DMS153 treated with DMSO at 0.1 percent for 48 hours (cell line): ENCODE results near the gene RBM45.
"Not testable (repeated sequence)": the region's sequence is repeated elsewhere in the genome, so short reads cannot be mapped to it uniquely, and the experiment has no call there.

Experiments used
- DNase-seq: peaks from one replicate; lab custom pipeline; 2025; ENCODE audit not compliant: unreplicated experiment; lab: John Stamatoyannopoulos, UW

RBM45 gene, protein sequence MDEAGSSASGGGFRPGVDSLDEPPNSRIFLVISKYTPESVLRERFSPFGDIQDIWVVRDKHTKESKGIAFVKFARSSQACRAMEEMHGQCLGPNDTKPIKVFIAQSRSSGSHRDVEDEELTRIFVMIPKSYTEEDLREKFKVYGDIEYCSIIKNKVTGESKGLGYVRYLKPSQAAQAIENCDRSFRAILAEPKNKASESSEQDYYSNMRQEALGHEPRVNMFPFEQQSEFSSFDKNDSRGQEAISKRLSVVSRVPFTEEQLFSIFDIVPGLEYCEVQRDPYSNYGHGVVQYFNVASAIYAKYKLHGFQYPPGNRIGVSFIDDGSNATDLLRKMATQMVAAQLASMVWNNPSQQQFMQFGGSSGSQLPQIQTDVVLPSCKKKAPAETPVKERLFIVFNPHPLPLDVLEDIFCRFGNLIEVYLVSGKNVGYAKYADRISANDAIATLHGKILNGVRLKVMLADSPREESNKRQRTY

DNA sequence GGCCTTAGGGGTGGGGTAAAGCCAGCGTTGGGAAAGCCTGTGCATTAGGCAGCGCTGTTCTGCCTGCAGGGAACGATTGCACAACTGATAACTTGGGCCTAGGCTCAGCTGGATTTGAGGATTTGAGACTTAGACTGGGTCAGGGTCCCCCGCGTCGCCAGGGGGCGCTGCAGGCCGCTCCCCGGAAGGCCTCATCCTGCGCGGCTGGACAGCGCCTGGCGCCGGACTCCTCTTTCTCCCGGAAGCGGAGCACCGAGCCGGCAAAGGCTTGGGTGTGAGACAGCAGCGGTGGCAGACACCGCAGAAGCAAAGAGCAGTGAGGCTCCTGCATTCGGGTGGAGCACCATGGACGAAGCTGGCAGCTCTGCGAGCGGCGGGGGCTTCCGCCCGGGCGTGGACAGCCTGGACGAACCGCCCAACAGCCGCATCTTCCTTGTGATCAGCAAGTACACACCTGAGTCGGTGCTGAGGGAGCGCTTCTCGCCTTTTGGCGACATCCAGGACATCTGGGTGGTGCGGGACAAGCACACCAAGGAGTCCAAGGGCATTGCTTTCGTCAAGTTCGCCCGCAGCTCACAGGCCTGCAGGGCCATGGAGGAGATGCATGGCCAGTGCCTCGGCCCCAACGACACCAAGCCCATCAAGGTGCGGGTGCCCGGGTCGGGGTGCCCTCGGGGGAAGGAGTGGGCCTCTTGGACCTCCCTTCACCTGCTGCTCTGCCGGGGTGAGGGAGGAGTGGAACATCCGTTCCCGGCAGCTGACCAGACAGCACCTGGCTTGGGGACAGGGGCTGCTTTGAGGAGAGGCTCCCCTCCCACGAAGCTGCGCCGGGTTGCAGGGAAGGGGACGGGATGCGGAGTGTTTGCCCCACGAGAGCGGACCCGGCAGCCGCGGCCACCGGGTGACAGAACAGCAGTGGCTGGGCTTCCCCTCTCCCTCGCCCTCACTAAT lies at the start of gene RBM45:
Gene RBM45, plus strand, starts transcription at position 236 of the 951 bp plus-strand sequence. Its CDS starts 110 bp downstream, at position 346.
- peak; percentile 59 for DNase-seq

DNA sequence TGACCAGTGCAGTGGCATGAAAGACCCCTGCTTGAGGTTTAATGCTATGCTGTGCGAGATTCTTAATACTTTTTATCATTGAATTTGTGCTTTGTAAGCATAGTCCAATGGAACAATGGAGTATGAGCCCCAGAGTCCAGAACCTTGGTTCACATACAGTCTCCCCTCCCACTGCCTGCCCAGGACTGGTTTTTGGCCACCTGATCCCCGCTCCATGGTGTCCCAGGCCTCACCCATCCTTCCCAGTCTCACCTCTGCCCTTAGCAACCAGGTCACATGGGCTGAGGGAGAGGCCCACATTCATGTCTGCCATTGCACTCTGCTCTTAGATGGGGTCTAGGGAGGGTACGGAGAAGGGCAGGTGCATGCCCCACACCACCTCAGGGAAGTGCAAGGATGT lies 45.9 kb upstream of the RBM45 start:
- DNase-seq, result no peak

DNA sequence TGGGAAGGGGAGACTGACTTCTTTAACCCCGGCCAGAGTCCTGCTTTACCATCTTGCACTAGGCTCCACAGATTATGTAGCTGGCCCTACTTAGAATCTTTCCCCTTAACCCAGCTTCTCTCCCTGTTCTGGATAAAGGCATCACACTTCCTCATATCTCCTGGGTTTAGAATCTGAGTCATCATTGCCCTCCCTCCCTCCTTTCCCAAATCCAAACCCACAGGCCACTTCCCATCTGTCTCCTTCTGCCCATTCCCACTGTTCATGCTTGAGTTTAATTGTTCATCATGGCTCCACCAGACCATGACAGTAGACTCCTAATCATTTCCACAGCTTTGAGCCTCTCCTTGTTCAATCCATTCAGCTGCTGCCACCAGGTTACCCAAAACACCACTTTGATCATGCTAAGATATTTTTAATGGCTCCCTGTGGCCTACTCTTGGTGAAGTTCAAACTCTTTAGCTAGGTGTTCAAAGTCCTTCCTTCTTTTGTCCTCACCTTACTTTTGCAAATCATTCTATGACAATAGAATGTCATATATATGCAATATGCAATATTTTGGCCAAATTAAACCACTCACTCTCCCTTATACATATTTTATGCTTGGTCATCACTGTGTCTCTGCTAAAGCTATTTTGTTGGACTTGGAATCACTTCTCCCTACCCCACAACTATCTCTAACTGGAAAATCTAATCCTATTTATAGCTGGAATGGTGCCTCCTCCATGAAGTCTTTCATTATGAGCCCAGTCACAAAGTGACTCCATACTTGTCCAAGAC lies 45.2 kb upstream of the RBM45 start:
- no peak for DNase-seq

DNA sequence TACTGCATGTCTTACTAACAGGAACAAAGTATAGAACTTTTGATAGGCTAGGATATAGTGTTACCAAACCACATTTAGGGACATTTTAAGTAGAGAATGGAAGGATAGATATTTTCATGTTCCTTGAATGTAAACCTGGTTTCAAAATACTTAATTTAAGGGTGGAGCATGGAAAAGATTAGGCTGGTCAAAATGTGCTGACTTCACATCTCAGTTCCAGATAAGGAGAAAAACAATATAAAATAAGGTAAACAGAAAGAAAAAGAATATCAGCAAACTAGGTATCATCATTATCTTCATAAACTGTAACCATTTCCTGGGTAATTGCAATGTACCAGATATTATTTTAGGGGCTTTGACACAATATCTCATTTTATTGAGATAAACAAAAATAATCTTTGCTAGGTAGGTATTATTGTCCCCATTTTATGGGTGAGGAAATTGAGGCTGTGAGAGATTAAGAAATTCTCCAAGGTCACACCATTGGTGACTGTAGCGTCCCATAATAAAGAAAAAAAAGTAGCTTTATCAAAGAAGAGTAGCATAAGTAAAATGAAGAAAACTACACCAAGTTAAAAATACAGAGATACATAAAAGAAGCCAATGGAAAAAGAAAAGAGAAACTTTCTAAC lies 43.3 kb upstream of the RBM45 start:
- DNase-seq, result no peak

DNA sequence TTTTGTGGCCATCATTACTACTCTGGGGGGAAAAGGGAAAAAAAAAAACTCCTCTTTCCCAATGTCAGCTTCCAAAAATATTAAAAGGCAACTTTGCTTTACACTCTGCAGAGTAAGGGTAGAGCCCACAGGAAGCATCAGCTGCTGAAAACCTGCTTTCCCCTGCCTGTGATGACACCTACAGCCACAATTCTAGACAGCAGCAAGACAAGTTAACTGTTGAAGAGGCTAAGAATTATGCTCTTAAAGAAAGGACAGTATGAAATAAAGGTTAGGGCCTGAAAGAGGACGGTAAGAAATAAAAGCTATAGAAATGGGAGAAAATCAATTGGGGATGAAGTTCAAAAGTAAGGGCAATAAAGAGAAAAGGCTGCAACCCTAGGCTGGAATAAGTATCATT lies 42.7 kb upstream of the RBM45 start:
- DNase-seq, result no peak

DNA sequence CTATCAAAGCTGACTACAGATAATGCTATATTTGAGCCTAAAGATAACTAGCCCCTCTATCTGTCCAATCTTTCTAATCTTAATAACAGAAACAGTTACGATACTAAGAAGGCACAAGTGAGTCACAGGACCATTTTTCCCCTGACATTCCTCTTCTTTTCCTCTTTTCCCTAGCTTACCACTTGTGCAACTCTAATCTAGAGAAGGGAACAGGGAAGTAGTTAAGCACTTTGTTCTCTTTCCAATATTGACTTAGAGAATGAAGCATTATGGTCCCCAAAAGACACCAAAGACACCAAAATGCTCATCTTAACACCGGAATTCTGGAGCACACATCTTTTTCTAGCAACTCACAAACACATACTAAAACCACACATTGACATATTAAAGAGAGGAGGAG lies 41.4 kb upstream of the RBM45 start:
- DNase-seq, result no peak

DNA sequence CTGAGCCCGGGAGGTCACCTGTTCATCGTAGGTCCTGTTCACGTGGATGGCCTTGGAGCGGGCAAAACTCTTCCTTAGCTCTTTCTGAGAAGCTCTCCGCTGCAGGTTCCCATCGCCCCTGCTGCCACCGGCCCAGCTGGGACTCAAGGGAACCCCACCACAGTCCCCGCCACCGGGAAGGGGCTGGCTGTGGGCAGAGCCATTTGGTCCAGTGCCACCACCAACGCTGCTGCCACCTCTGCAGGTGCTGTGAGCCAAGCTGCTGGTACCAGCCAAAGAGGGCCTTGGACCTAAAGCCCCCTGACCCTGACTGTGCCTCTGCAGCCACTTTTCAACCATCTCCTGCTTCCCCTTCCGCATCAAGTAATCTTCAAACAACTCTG lies 40.2 kb upstream of the RBM45 start:
- DNase-seq, result no peak

DNA sequence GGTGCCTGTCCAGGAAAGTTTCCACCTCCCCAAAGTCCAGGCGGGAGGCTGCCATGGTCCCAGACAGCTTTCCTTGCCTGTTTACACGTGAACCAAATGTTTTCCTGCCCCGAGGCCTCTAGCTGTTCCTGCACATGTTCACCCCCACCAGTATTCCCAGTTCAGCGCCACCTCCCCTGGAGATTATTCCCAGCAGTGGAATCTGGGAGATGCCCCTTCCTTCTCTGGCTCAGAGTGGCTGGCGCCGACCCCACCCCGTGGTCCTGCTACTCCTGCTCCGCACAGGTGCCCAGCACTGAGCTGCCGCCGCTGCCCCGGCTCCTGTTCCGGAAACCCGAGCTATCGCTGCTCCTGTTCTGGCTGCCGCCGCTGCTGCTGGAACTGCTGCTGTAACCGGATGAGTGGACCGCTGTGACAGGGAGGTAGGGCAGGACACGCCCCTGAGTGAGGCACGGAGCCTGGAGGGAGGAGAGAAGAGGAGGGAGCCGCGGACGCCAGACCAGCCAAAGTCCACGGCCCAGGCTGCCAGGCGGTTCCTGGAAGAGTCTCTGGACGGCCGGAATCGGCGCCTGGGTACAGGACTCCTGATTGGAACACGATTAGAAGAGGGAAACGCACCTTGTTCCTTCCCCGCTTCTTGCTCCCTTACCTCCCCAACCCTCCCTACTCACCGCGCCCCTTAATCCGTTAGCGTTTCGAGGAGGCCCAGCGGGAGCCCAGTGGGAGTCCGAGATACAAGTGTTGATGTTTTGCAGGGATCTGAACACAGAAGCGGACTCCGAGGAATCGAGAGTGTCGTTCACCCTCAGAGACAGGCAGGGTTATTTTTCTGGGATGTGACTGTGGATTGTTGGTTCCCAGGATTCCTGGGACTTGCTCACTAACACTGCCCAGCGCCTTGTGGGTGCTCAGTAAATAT lies 39.6 kb upstream of the RBM45 start, which contains the start of gene PDE11A:
Gene PDE11A, minus strand, starts transcription at position 395 of the 919 bp plus-strand sequence. Its CDS starts 340 bp downstream, at position 55.
- peak; percentile 74 for DNase-seq

DNA sequence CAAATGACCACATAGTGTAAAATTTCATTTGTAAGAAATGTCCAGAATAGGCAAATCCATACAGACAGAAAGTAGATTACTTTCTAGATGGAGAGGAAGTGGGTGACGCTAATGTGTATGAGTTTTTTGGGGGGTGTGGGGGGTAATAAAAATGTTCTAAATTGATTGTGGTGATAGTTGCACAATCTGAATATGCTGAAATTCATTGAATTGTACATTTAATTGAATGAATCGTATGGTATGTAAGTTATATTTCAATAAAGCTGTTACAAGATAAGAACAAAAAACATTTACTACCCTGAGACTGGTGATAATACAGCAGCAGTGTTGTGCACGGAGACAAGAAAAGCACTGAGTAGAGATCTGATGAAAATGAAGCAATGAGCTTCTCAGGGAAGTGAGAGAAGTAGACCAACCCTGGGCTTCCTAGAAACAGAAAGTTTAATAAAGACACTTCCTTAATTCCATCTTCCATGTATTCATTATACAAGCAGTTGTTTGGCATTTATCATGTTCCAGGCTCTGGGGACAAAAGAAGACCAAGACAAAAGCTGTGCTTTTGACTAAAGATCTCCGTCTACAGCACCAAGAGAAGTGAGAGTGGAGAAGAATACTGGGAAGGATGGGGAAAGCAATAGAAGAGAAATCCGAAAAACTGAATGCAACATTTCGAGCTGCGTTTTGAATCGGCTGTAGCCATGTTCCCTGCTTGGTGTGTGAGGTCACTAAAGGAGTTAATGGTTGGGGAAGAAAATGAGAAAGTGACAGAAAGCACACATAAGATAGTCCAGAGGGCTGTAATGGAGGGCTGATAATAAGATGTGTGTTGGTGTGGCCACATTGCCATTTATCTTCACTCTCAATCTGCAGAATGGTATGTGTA lies 37.9 kb upstream of the RBM45 start:
- DNase-seq, result no peak

DNA sequence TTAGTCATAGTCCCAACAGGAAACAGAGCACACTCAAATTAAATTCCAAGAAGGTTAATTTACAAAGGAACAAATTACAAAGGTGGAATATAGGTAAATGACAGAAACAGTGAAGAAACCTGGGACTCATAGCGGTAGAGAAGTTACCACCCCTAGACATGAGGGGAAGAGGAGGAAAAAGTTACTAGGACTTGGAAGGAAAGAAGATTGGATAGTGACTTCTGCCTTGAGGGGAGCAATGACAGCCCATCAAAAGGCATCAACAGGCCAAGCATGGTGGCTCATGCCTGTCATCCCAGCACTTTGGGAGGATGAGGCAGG lies 37.3 kb upstream of the RBM45 start:
- DNase-seq, result no peak

DNA sequence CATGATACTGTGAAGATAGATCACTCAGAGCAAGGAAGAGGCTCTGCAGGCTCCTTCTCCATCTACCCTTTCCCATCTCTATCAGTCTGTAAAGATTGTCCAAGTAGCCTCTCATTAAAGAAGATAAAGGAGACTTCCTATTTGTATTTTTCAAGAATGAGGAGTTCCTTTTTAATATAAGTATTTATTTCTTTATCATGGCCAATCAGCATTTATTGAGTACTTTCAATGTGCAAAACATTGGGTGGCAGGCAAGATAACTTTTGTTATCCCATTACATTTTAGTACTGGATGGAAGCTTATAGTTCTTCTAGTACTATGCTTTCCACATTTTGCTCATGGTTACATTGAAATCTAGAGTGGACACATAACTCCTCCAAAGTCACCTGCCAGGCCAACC lies 36.1 kb upstream of the RBM45 start:
- no peak for DNase-seq

DNA sequence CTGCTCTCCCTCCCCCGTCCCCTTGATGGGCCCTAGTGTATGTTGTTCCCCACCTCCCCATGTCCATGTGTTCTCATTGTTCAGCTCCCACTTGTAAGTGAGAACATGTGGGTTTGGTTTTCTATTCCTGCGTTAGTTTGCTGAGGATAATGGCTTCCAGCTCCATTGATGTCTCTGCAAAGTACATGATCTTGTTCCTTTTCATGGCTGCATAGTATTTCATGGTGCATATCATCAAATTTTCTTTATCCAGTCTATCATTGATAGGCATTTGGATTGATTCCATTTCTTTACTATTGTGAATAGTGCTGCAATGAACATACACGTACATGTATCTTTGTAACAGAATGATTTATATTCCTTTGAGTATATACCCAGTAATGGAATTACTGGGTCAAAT lies 33.0 kb upstream of the RBM45 start:
- DNase-seq, result not testable (repeated sequence)

DNA sequence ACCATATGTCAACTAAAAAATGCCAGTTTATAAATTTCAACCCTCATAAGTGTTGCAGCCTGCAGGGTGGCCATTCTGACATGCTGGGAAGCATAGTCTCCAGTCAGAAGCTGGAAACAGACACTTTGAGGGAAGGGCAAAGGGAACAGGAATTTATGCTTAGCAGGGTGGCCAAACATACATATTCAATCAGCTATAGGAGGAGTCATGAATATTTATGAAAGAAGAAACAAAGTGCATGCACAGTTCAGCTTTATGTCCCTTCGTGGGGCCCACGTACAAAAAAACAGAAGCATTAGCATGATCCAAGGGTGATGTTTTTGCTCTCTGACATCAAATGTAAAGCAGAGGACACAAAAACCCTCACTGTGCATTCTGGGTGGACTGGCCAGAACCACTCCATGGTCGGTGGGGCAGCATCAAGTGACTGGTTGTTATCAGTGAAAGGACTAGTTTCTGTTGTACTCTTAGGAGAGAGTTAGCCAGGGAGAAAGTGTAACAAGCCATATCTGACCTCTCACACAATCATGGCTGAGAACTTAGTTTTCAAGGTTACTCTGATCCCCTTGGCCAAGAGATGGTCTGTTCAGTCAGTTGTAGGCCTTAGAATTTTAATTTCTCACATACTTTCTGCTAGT lies 29.7 kb upstream of the RBM45 start:
- DNase-seq, result no peak

DNA sequence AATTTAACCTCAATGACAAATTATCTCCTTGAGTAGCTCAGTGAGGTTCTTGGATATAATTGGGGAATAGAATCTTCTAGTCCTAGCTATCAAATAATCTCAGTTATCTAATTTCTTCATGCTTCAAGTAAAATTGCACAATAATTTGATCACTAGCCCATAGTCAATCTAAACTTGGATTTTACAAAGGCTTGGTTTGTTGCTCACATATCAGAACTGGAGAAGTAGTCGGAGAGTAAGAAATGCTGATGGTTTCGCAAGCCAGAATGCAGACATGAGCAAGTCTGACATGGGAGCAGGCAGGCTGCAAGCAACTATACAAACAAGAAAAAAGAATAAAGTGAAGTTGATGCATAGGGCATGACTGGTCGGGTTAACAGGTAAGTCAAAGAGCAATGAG lies 28.0 kb upstream of the RBM45 start:
- no peak for DNase-seq

DNA sequence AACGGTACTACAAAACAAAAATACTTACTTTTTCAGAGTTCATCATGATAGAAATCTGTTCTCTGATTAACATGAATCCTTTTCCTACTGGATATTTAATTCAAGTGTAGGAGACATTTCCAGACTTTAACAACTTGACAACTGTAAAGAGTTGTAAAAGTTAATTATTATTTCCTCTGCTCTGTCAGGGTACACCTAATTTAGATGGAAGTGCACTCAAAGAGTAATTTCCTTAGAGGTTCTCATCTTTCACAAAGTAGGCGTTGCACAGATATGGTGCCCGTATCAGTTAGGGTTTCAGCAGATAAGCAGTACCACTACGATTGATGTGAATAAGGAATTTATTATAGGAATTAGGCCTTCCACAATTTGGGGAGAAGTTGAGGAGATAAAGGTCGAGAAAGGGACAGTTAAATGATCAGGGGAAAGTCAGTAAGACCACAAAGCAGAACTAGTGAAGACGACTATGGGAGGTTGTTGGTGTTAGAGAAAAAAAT lies 23.4 kb upstream of the RBM45 start:
- DNase-seq, result no peak

DNA sequence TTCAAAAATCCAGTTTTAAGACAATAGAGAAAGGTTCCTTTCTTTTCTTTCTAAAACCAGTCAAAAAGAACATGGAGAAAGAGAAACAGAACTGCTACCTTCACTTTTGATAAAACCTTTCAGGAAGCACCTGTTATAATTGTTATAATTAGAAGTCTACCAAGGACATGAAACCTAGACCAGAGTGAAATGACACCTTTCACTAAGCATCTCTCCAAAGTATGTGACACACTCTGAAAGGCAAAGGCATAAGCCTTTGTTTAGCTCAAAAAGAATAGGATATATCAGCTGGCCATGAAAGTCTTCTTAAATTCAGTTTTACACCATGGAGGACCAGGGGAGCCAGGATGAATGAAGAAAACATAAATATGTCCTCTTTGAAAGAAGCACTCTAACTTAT lies 18.8 kb upstream of the RBM45 start:
- DNase-seq, result no peak

DNA sequence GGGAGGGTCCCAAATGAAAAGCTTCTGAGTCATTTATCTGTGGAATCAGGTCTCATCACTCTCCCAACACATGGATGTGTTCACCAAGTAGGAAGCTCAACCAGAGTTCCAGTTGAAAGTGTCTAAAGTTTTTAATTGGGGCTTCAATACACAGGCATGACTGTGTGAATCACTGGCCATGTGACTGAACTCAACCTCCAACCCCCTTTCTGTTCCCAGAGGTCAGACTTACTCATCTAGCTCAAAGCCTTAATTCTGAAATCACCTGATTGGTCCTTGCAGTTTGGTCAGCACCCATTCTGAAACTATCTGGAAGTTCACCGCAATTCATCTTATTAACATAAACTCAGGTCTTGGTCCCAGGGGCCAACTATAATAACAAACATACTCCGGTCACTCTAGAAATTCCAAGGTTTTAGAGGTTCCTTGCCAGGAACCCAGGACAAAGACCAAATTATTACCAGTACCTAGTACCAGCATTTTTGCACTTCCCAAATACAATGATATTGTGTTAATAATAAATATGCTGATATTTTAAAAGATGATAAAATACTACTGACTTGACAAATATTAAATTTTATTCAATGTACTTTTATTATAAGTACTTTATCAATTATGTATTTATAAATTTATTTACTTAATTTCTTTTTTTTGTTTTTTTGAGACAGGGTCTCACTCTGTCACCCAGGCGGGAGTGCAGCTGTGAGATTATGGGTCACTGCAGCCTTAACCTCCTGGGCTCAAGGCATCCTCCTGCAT lies 10.7 kb upstream of the RBM45 start:
- no peak for DNase-seq
